NB4 (cell line): ENCODE data around the gene RGS8.

Experiments
- DNase-seq: peaks from one replicate; pipeline ENCODE4 v3.0.0; 2010; ENCODE audit warnings: low read depth
- H3K4me3 ChIP-seq: one replicate; pipeline ENCODE4 v1.5.1; 2011; ENCODE audit warnings: mild to moderate bottlenecking, low read depth, low read length, moderate library complexity
- MAX ChIP-seq: IDR thresholded peaks from 2 replicates; pipeline ENCODE4 v1.6.1; 2011; ENCODE audit warnings: low read depth, low read length
- MYC ChIP-seq: IDR thresholded peaks from 2 replicates; pipeline ENCODE4 v1.6.1; 2011; ENCODE audit warnings: low read depth, low read length
- POLR2A ChIP-seq: IDR thresholded peaks from 2 replicates; pipeline ENCODE4 v1.6.1; 2011; ENCODE audit warnings: mild to moderate bottlenecking; ENCODE audit not compliant: insufficient read length; ENCODE audit errors: extremely low read depth
- TF ChIP-seq, protein P1 (sequence below): IDR thresholded peaks from one replicate; pipeline ENCODE4 v1.5.1; 2012; ENCODE audit warnings: low read depth, low read length

RGS8 gene

DNA sequence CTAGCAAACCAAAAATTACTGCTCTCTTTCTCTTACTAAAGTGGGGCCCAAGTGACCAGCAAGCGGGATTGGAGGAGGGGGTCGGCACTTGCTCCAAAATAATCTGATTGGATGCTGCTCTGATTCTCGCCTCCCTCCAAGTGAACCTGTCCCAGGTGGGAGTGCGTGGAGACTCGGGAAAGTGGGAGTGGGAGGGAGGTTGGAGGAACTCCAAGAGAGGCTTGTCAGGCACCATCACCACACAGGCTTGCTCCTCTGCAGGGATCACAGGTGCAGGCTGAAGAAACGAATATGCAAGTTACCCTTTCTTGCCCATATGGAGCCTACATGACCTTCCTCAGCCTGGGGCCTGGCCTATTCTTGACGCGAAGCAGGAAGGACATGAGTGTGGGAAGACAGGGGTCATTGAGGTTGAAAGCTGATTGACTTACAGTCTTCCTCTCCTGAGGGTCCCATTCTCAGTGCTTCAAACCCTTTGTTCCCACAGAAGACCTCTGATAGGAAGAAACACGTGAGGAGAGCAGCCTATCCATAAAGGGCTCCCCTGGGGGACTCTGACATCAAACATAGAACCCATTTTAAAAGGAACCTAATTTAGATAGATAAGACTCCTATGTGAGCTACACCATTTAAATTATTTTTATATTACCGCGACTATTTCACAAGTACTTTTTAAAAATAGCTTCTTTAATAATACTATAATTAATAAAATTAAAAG is 14.2 kb downstream of the RGS8 start:
- H3K4me3 ChIP-seq: no peak overlapping the region
- no peak for DNase-seq
- TF ChIP-seq MAX (no peak), POLR2A (no peak), MYC (no peak)
- TF ChIP-seq, protein P1, sequence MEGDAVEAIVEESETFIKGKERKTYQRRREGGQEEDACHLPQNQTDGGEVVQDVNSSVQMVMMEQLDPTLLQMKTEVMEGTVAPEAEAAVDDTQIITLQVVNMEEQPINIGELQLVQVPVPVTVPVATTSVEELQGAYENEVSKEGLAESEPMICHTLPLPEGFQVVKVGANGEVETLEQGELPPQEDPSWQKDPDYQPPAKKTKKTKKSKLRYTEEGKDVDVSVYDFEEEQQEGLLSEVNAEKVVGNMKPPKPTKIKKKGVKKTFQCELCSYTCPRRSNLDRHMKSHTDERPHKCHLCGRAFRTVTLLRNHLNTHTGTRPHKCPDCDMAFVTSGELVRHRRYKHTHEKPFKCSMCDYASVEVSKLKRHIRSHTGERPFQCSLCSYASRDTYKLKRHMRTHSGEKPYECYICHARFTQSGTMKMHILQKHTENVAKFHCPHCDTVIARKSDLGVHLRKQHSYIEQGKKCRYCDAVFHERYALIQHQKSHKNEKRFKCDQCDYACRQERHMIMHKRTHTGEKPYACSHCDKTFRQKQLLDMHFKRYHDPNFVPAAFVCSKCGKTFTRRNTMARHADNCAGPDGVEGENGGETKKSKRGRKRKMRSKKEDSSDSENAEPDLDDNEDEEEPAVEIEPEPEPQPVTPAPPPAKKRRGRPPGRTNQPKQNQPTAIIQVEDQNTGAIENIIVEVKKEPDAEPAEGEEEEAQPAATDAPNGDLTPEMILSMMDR: no peak

DNA sequence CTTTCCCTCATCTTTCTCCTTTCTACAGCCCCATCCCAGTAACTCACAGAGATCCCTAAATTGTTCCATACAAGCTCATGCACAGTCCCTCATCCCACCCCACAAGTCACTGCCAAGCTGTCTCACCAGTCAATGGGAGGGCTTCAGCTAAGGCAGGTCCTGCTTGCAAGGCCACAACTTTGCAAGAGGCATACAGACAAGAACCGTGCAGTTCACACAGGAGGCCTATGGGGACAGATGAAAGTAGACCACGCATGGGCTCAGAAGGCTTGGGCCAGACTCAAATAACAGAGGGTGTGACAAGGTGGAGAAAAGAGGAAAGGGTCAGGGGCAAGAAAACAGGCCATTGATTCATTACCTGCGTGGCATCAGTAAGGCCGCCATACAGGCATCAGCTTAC is 15.1 kb downstream of the RGS8 start:
- H3K4me3 ChIP-seq: no peak overlapping the region
- DNase-seq: no peak
- TF ChIP-seq, protein P1: no peak
- TF ChIP-seq POLR2A: no peak
- TF ChIP-seq MYC: no peak
- TF ChIP-seq MAX: no peak

DNA sequence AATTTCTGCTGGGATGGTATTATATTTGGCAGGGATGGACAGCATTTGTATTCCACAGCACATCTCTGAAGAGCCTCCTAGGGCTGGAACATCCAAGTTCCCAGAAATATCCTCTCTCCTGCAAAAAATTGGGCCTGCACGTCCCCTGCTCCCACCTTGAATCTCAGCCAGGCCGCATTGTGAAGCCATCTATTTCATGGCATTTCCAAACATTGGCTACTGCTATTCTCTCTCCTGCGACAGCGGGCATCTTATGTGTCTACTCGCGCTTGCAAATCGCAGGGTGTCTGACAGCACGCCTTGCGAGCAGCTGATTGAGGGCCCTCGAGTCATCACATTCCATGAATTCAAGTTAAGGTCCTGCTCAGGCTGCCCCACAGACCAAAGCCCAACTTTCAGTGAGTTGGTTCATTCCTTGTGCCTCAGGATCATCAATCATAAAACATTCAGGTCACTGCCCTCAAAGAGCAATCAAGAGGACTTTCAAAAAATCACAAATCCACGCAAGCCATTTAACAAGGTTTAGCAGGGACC is 15.8 kb downstream of the RGS8 start:
- TF ChIP-seq MYC: no peak
- TF ChIP-seq POLR2A: no peak
- no peak for TF ChIP-seq MAX
- TF ChIP-seq, protein P1: no peak
- DNase-seq: no peak

DNA sequence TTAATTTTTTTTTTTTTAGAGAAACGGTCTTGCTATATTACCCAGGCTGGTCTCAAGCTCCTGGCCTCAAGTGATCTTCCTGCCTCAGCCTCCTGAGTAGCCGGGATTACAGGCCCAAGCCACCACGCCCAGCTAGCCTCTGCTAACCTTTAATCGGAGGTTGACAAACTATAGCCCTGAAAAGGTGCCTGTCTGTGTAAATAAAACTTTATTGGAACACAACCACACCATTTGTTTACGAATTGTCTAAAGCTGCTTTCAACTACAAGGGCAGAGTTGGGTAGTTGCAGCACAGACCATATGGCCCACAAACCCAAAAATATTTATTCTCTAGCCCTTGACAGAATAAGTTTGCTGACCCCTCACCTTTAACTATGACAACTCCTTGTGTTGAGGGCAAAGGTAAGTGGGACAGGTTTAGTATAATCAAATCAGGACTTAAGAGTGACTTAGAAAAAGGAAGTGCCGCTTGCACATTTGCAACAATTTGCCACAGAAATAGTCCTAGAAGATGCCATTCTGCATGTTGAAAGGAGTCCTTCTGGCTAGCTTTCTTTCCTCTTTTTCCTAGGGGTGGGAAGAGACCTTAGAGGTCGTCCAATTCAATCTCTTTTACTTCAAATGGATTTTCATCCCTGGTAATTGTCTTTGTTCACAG is 16.4 kb downstream of the RGS8 start:
- no peak for DNase-seq
- no peak for TF ChIP-seq MAX
- TF ChIP-seq, protein P1: no peak
- no peak for TF ChIP-seq MYC
- no peak overlapping the region for H3K4me3 ChIP-seq

More for the DNA sequence above, 15.8 kb downstream of the RGS8 start:
- H3K4me3 ChIP-seq: no peak overlapping the region

GRCh38 chr1:182666706-182667105 is 17.7 kb downstream of the RGS8 start:
- H3K4me3 ChIP-seq: no peak overlapping the region
- TF ChIP-seq MYC: no peak
- no peak for TF ChIP-seq MAX
- TF ChIP-seq, protein P1: no peak
- no peak for TF ChIP-seq POLR2A
- DNase-seq: no peak
